HG03520 (cell line): ENCODE data around the gene RILP.

Experiments
- ATAC-seq: cut with Tn5 transposase; IDR thresholded peaks from one replicate; pipeline ENCODE4 v1.9.1; 2021; ENCODE audit warnings: mild to moderate bottlenecking, moderate library complexity; ENCODE audit not compliant: unreplicated experiment

RILP gene

DNA sequence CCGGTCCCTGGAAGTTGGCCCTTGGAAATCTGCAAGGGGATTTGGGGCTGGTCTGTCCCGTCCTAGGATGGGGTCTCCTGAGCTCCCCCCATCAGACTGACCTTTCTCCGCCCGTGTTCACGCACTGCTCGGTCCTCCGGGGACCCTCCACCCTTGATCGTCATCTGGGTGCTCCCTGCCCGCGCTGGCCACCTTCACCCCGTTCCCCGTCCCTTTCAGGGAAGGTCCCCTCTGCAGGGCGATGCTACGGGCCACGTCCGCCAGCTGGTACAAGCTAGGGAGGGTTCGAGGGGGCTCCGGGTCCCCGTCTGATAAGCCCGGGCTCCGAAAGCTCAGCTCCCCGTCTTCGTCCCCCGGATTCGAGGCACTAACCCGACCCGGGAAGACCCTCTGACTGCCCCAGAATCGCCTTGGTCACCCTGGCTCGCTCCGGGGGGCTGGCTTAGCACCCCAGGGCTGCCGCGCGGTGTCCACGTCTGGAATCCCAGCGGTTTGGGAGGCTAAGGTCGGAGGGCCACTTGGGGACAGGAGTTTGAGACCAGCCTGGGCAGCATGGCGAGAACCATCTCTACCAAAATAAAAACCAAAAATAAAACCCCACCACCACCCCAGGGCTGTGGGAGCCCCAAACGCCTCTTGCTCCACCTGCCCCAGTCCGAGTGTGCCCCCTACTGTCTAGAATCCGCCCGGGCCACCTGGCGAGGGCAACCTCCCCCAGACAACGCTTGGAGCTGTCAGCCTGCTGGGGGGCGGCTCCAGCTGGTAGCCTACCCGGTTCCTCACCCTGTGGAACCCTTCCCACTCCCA is 20.0 kb downstream of the RILP start:
- ATAC-seq: no peak

DNA sequence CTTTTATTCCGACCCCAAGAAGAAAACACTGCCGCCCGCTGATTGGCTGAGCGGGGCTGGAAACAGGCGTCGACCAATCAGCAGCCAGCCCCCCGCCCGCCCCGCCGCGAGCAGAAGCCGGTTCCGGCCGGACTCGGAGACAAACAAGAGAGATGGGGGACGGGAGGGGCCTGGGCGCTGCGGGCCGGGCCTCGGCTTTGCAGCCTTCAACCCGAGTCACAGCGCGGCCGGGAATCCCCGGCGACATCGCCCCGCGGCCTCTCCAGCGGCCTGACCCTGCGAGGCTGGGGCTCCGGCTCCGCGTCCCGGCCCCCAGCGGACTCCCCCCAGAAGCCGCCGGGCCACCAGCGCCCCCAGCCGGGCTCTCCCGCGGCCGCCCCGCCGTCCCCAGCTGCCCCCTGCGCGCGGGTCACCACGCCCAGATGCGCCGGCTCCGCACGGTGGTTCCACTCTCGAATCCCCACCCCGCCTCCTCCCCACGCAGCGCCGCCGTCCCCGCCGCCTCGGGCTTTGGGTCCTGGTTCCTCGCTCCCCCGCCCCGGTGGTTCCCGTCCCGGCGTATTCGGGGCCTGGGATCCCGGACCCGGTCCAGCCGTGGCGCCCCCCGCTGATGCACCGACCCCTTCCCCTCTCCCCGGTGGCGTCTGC is 20.7 kb downstream of the RILP start:
- ATAC-seq: peak; percentile 48

DNA sequence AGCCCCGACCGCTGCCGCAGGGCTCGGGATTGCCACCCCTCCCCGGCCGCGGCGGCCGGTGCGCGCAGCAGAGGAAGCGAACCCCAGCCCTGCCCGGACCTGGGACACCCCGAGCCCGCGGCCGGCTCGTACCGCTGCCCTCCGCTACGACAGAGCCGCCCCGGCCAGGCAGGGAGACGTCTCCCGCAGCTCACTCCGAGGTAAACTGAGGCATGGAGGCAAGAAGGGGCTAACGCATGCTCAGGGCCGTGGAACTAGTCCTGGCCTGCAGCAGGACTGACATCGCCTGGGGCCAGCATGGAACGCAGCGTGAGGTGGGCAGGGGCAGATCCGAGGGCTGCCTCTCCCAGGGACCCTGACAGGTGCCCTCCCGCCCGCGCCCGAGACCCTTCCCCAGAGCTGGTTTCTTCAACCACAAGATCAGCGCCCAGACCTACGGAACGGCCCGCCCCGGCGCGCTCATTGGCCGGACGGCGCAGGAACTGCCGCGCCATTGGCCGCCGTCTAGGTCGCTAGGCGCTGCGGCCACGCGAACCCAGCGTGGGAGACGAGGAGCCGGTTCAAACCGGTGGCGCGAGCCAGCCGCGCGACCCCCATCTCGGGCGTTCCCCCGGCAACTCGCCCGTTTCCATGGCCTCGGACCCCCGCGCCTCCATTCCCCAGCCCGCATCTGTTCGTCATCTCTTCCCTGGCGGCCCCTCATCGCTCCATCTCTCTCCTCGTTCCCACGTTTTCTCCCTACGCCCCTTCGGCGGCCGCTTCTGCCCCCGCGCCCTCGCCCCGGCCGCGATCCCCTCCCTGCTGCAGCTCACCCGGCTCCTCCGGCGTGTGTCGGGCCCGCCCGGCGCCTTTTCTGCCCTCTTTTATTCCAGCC is 21.4 kb downstream of the RILP start, which contains the start of gene SLC43A2:
TSS of gene SLC43A2 (minus strand) at position 853 of the 874 bp plus-strand sequence. CDS start 960 bp downstream, outside the sequence.
- peak; percentile 51 for ATAC-seq

DNA sequence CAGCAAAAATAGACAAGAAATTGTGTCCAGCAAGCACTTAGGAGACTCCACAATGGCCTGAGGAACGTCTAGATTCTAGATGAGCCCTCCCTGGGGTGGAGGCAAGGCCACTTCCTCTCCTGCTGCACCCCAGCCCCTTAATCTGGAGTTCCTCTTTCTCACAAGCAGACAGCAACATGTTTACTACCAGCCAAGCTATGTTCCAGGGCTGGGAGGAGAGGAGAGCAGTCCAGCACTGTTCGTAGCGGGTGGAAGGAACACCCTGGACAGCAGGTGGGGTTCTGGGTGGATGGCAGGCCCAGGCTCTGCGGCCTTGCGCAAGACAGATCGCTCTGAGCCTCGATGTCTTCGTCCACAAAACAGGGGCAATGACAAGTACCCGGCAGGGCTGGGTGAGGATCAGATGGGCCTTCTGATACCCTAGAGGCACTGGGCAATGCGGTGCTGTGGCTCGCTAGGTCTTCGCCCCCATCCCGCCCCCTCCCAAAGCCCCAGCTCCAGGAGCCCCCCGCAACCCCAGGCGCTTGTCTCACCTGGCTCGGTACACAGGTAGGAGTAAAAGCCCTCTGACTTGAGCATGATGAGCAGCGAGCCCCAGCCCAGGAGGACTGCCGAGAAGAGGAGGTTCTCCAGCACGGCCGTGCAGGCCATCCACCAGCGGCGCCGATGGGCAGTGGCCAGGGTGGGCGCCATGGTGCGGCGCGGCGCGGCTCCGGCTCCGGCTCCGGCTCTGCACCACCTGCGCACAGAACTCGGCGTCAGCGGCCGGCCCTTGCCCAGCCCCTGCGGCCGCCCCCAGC is 22.3 kb downstream of the RILP start:
- no peak for ATAC-seq

DNA sequence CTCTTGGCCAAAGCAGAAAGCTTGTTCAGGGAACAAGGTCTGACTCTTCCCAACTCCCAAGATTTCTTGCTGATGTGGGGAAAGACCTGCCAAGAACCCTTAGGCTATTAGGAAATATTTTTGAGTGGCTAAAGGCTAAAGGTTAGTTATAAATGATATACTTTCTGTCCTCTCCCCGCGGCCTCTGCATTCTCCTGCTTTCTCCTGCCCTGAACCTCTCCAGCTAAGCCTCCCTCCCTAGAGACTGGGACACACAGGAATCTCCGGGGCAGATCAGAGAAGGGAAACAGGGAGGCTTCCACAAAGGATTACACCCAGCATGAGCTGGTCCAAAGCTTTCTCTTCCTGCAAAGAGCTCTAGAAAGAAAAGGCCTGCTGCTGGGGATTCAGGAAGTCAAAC is 23.3 kb downstream of the RILP start:
- no peak for ATAC-seq

DNA sequence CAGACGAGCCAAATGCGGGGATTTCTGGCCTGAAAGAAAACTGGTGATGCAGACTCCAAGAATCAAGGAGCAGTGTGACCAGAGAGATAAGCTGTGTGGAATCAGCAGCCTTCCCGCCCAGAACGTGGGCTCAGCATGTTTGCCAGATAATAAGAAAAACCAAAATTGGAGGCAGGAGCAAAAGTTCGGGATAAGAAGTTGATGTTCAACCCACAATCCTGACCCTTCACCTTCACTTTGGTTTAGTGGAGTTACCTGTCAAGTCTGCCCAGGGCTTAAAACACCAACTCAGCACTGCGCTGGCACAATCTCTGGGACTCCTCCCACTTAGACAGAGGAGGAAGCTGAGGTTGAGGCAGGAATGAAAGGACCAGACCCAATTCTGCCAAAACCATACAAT is 24.1 kb downstream of the RILP start:
- ATAC-seq: no peak

DNA sequence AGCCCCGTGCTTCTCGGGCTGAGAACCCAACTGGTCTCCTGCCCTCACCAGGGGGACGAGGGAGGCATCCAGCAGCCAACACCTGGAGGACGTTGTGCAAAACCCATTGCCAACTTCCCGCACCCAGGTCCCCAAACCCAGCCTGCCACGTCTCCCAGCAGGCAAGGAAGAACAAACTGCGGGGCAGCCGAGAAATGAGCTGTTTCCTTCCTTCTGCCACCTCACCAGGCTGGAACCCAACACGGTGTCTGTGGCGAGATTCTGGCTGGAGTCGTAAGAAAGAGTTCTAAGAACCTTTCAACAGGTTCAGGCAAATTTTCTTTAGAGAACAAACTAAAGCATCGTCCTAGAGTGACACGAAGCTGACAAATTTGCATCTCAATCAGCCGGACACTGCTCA is 24.6 kb downstream of the RILP start:
- no peak for ATAC-seq

DNA sequence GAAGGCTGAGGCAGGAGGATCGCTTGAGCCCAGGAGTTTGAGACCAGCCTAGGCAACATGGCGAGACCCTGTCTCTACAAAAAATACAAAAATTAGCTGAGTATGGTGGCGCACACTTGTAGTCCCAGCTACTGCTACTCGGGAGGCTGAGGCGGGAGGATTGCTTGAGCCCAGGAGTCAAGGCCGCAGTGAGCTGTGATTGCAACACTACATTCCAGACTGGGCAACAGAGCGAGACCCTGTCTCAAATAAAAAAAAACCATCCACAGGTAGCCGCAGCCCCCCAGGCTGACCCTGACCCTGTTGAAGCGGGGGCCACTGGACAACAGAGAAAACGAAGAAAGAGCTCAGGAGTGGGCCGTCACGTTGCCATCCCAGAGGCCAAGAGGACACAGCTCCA is 25.0 kb downstream of the RILP start:
- no peak for ATAC-seq

DNA sequence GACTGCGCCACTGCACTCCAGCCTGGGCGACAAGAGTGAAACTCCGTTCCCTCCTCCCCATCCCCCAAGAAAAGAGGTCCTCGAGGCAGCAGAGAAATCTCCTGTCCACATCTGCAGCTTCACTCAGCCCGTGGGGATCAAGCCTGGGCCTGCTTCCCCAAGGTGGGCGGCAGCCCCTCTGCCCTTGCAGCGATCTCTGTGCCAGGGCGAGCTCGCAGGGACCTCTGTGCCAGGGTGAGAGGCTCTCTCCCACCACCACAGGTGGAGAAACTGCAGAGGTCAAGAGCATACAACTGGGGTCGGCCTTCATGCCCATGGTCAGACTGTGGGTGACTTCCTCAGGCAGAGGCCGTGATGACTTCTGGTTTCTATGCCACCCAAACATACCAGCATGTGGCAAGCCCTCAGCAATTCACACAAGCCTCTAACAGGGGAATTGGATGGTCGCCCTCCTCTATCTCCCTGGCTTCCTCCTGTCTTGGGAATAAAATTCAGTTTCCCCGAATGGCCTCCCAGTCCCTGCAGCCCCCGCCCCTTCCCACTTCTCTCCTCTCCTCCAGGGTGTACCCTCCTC is 26.5 kb downstream of the RILP start:
- ATAC-seq: no peak

DNA sequence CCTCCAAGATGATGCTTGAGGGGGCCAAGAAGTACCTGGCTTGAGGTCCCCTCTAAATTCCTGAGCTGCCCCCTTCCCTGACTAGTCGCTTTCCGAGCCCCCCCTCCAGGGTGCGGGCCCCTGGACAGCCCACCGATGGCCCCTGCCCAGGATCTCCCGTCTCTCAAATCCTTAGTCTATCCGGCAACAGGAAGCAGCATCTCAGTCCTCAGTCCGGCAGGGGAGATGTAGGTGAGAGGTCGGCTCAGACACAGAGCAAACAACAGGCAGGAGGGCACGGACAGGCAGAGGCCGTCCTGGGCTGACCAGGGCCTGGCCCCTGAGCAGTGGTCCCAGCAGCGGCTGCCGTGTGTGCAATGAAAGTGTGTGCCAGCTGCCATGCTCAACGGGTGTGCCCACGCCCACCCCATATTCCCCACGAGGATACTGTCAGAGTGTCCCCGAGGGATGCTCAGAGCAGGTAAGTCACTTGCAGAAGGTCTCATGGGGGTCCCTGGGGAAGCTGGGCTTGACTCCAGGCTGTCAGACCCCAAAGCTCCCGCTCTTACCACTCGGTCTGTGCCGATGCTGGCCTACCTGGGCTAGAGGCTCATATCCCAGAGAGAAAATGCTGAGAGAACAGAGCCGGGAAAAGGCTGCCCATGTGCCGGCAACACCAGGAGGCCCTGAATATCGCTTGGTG is 28.3 kb downstream of the RILP start:
- no peak for ATAC-seq

DNA sequence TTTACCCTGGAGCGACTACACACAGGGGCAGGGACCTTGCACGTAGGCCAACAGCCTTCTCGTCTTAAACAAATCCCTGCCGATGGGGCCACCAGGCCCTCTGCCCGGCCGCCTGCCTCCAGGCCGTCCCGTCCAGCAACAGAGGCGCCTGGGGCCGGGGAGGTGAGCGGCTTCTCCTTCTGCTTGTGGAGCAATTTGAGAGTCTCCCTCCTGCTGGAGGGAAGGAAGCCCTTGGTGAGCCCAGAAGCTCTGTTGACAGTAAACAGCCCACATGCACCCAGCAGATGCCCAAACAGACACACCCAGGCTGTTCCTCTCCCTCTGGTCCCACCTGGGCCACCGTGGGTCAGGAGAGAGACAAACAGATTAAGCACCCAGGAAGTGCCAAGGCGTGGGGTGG is 29.2 kb downstream of the RILP start:
- ATAC-seq: no peak

DNA sequence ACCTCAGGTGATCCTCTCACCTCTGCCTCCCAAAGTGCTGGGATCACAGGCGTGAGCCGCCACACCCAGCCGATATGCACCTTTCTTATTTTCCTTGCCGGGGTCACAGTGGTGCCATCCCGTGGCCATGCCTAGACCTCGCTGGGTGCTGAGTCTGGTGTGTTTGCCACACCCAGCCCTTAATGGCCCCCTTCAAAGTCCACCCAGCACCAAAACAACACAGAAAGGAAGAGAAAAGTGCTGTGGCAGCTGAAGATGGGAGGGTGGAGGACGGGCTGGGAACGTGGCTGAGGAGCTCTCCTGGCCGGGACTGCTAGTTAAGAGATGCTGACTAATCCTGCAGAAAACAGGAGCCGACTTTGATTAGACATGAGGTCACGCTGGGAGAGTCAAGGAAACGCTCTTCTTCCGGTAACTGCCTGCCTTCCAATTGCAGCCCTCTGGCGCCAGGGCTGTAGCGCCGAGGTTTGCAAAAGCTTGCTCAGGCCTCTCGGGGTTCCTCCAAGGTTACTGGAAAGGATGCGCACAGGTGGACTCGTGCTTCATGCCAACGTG is 32.0 kb downstream of the RILP start:
- ATAC-seq: no peak

DNA sequence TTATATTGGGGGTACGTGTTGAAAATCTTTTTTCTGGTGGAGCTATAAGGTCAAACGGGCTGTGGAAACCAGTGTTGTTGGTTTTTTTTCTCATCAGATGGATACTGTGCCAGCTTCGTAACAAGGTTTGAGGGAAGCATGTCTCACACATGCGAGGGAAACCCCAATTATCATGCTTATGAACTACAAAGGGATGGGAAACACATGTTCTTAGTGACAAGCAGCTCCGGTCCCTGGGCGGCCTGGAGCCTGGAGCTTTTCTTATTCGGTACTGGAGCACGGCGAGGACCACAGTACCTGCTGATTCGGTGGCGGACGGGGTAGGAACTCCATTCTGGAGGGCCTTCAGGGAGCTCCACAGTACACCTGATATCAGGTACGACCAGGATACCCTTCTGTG is 33.6 kb downstream of the RILP start:
- ATAC-seq: no peak

DNA sequence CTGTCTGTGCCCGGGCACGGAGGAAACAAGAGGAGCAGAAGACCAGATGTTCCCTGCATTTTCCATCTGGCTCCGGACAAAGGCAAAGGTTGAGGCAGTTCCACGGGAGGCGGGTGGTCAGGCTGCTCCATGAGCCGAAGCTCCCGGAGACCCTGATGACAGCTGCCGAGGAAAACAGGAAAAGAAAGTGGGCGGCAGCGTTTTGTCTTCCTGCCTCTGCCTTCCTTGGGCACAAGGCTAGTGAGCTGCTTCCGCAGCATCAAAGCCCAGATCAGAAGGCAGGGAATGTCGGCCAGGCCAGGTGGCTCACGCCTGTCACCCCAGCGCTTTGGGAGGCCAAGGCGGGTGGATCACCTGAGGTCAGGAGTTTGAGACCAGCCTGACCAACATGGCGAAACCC is 37.3 kb downstream of the RILP start:
- no peak for ATAC-seq

DNA sequence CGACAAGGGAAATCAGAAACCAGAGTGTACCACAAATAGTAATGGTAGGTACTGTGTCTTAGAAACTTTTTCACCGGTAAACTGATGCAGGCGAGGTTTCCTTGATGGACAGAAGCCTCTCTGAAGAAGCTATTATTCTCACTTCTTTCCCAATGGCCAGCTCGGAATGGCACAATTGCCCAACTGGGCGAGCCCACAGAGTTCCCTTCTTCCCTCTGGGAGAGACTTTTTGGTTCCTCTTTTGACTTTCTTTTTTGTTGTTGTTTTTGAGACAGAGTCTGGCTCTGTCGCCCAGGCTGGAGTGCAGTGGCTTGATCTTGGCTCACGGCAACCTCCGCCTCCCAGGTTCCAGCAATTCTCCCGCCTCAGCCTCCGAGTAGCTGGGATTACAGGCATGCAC is 38.0 kb downstream of the RILP start:
- no peak for ATAC-seq

DNA sequence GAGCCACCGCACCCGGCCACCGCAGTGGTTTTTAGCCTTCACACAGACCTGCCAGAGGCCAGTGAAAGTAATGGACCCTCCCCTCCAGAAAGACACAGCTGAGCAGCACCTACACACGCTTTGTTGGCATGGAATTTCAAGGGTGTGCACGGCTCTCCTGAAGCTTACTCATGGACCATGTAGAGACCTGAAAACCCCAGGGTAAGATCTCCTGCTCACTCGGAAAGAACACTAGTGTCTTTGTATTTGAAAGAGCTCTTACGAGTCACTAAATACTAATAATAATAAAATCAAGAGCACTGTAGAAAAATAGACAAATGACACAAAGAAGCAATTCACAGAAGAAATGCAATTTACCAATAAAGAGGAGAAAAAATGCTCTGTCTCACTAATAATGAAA is 41.0 kb downstream of the RILP start:
- ATAC-seq: no peak

DNA sequence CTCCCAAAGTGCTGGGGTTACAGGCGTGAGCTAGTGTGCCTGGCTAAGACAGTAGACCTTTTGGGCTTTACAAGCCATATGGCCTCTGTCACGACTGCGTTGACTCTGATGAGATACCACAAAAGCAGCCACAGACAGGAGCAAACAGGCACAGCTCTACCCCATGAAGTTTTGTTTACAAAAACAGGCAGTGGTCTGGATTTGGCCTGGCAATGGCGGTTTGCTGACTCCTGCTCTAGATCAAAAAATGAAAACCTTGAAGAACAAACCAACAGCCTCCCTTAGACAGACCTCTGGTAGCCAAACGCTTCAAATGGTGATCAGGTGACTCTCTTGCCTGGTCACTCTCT is 41.7 kb downstream of the RILP start:
- no peak for ATAC-seq

DNA sequence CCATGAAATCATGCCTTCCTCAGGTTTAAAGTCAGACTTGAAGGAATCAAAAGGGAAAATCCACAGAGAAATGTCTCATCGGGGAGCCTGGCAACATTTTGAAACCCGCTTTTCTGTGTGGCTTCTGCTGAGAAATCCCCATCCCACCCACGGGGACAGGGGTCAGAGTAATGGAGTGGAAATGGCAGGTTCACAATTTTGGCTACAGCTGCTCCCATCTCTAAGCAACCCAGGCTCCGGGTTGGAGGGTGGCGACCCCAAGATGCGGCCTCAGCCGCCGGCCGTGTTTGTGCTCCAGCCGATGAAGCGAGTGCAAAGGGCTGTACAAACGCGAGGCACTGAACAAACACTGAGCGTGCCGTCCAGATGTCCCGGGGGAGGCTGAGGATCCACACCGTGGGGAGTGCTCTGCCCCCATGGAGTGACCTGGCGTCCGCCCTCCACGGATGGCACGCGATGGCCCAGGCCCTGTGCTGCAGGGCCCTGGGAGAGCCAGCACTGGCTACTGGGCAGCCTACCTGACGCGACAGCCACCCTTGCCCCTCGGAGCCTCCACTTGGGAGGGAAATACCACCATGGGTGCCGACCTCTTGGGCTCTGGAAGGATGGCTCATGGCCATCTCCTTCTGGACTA is 43.2 kb downstream of the RILP start:
- ATAC-seq: no peak

DNA sequence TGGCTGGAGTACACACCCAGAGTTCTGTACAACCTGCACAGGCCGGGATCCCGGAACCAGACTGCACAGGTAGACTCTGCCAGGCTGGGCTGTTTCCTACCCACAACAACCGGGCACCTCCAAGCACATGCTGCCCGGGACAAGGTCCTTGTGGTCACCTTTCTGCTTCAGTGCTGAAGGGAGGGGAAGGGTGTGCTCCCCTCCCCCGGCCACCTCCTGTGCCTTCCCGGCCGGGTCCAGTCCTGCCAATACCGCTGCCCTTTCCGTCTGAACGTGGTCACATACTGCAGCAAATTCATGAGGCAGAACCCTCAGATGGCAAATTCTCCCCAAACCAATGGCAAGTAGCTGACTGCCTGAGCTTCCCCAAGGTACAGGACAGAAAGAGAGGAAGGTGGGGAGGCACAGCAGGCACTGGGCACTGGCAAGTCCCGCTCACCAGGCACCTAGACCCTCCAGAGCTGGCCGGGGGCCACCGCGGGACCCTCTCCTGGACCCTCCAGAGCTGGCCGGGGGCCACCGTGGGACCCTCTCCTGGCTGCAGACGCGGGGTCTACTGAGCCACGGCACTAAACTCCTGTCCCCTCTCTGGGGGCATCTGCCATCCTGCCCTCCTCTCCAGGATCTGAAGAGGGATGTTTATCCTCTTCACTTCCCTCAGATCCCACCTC is 43.9 kb downstream of the RILP start:
- no peak for ATAC-seq
